Tibial nerve (tissue), 3 donors: Measurements from ENCODE around the gene CANT1.

Source experiments
- POLR2A ChIP-seq, 2 donors: fragments of 450-650 bp; IDR thresholded peaks; one replicate each; pipeline ENCODE4 v1.6.1; 2017; ENCODE audit warnings: antibody characterized with exemption in 2 of 2, mild to moderate bottlenecking in 2 of 2, moderate library complexity in 2 of 2
- TF ChIP-seq, protein P1 (sequence below), 5 experiments: fragments of 200-600 bp in 3 of 5; fragments of 450-650 bp in 2 of 5; sonication (generic) in 3 of 5; IDR thresholded peaks; one replicate each; pipeline ENCODE4 v1.5.1; 2016 to 2019; ENCODE audit warnings: antibody characterized with exemption in 5 of 5, mild to moderate bottlenecking in 3 of 5, moderate library complexity in 2 of 5

- TF ChIP-seq, protein P1, sequence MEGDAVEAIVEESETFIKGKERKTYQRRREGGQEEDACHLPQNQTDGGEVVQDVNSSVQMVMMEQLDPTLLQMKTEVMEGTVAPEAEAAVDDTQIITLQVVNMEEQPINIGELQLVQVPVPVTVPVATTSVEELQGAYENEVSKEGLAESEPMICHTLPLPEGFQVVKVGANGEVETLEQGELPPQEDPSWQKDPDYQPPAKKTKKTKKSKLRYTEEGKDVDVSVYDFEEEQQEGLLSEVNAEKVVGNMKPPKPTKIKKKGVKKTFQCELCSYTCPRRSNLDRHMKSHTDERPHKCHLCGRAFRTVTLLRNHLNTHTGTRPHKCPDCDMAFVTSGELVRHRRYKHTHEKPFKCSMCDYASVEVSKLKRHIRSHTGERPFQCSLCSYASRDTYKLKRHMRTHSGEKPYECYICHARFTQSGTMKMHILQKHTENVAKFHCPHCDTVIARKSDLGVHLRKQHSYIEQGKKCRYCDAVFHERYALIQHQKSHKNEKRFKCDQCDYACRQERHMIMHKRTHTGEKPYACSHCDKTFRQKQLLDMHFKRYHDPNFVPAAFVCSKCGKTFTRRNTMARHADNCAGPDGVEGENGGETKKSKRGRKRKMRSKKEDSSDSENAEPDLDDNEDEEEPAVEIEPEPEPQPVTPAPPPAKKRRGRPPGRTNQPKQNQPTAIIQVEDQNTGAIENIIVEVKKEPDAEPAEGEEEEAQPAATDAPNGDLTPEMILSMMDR (IDR thresholded peaks at IDR 0.05): no peak
- no peak for TF ChIP-seq POLR2A (IDR thresholded peaks at IDR 0.05)
Observed at GRCh38 chr17:79033046-79033616, 23.6 kb upstream of the CANT1 start.
